Endothelial cell of umbilical vein (primary cell): Measurements from ENCODE around the gene WDR37. TPM values are rescaled to one million over a fixed set of nuclear protein-coding genes. Genes with fewer than 3 reads are reported as not detected.

Experiments used
- BruUV-seq: library from RNA; stranded (reverse); fragments of 400-500 nt; replicated peaks from 2 replicates; lab custom pipeline; 2021; lab: Mats Ljungman, UMichigan
- CTCF ChIA-PET: fragments of 300-600, 350-600 bp; sonication (Branson Sonifier 250); formaldehyde crosslinking; loops from one replicate; lab custom pipeline; 2021; ENCODE audit warnings: antibody characterized with exemption, inconsistent platforms; lab: Charles Lee
- POLR2A ChIA-PET: fragments of 300-600, 350-600 bp; sonication (Branson Sonifier 250); formaldehyde crosslinking; loops from one replicate; lab custom pipeline; 2021; ENCODE audit warnings: antibody characterized with exemption, inconsistent platforms; lab: Charles Lee
- DNase-seq: peaks from one replicate; pipeline ENCODE4 v3.0.0-alpha.2; 2011; ENCODE audit warnings: low read depth, low spot score
- FAIRE-seq: peaks from 2 replicates; lab custom pipeline; 2011; peaks lifted over from hg19 to GRCh38; lab: Jason Lieb, UNC
- H2AFZ ChIP-seq: 2 replicates; pipeline ENCODE4 v1.6.0; 2012; ENCODE audit warnings: low read depth, low read length, control low read depth, inconsistent platforms
- H3K27ac ChIP-seq: 2 replicates; pipeline ENCODE4 v1.5.1; 2011; ENCODE audit warnings: low read depth, mild to moderate bottlenecking, control low read depth, low read length, moderate library complexity; ENCODE audit not compliant: insufficient read depth
- H3K27me3 ChIP-seq, 2 experiments: 2 replicates each; pipeline versions ENCODE4 v1.6.0 to v1.6.1; 2011; ENCODE audit warnings: low read length in 2 of 2, mixed read lengths in 1 of 2; ENCODE audit not compliant: control insufficient read depth in 2 of 2, insufficient read depth in 2 of 2
- H3K36me3 ChIP-seq, 2 experiments: 2 replicates in 1 of 2; 3 replicates in 1 of 2; pipeline ENCODE4 v1.5.1; 2011; ENCODE audit warnings: low read length in 2 of 2, mild to moderate bottlenecking in 1 of 2, moderate library complexity in 1 of 2; ENCODE audit not compliant: control insufficient read depth in 2 of 2, insufficient read depth in 2 of 2; ENCODE audit errors: extremely low read depth in 1 of 2
- H3K4me1 ChIP-seq: 3 replicates; pipeline ENCODE4 v1.5.1; 2011; ENCODE audit warnings: mild to moderate bottlenecking, low read length; ENCODE audit not compliant: control insufficient read depth, insufficient read depth; ENCODE audit errors: extremely low read depth
- H3K4me2 ChIP-seq: 2 replicates; pipeline ENCODE4 v1.6.1; 2011; ENCODE audit warnings: low read length, control low read depth, mixed read lengths; ENCODE audit not compliant: insufficient read depth
- H3K4me3 ChIP-seq, 3 experiments: fragments of 200-600 bp in 1 of 3; sonication (generic), shearing (Covaris generic) in 1 of 3; replicated peaks in 1 of 3; 2 replicates each; pipeline ENCODE4 v1.5.1; 2011 to 2016; ENCODE audit warnings: control low read depth in 3 of 3, low read length in 3 of 3, mild to moderate bottlenecking in 2 of 3, inconsistent platforms in 1 of 3, low read depth in 1 of 3, moderate library complexity in 1 of 3; ENCODE audit not compliant: insufficient read depth in 1 of 3
- H3K79me2 ChIP-seq: 2 replicates; pipeline ENCODE4 v1.6.0; 2012; ENCODE audit warnings: low read length, inconsistent platforms; ENCODE audit not compliant: control insufficient read depth, insufficient read depth
- H3K9ac ChIP-seq: replicated peaks from 2 replicates; pipeline ENCODE3; 2011; ENCODE audit warnings: low read length, control low read depth; ENCODE audit not compliant: insufficient read depth; ENCODE audit errors: extremely low read depth
- H3K9me1 ChIP-seq: replicated peaks from 3 replicates; pipeline ENCODE4 v1.6.0; 2011; ENCODE audit warnings: mild to moderate bottlenecking, low read length; ENCODE audit not compliant: control insufficient read depth, insufficient read depth; ENCODE audit errors: extremely low read depth
- H3K9me3 ChIP-seq: replicated peaks from 2 replicates; pipeline ENCODE4 v1.5.1; 2012; ENCODE audit warnings: low read length, inconsistent platforms; ENCODE audit not compliant: control insufficient read depth, insufficient read depth
- H4K20me1 ChIP-seq: replicated peaks from 2 replicates; pipeline ENCODE3; 2011; ENCODE audit warnings: mild to moderate bottlenecking, low read length; ENCODE audit not compliant: control insufficient read depth, insufficient read depth; ENCODE audit errors: extremely low read depth
- CTCF ChIP-seq, 2 donors: IDR thresholded peaks; 1 replicate in 1 of 2; 2 replicates in 1 of 2; pipeline ENCODE4 v1.5.1; 2011; ENCODE audit warnings: low read length in 2 of 2, mild to moderate bottlenecking in 2 of 2, moderate library complexity in 2 of 2, control low read depth in 1 of 2, inconsistent platforms in 1 of 2, low read depth in 1 of 2; ENCODE audit not compliant: insufficient read depth in 1 of 2; ENCODE audit errors: extremely low read depth in 1 of 2
- EZH2 ChIP-seq: IDR thresholded peaks from 2 replicates; pipeline ENCODE4 v1.6.1; 2012; ENCODE audit warnings: borderline replicate concordance, low read depth, mild to moderate bottlenecking, moderate library complexity, low read length, inconsistent platforms; ENCODE audit not compliant: severe bottlenecking
- FOS ChIP-seq: IDR thresholded peaks from 2 replicates; pipeline ENCODE4 v1.6.1; 2011; ENCODE audit warnings: mild to moderate bottlenecking, low read length, moderate library complexity, borderline replicate concordance; ENCODE audit not compliant: insufficient read depth
- GATA2 ChIP-seq: IDR thresholded peaks from 2 replicates; pipeline ENCODE4 v1.7.0; 2011; ENCODE audit warnings: low read depth, mild to moderate bottlenecking, moderate library complexity, mixed read lengths, low read length; ENCODE audit not compliant: insufficient read length, insufficient read depth
- JUN ChIP-seq: IDR thresholded peaks from 2 replicates; pipeline ENCODE4 v1.6.1; 2011; ENCODE audit warnings: borderline replicate concordance, low read depth; ENCODE audit not compliant: insufficient read length, insufficient read depth
- MAX ChIP-seq: IDR thresholded peaks from 2 replicates; pipeline ENCODE4 v1.6.1; 2011; ENCODE audit not compliant: insufficient read depth, insufficient read length
- MYC ChIP-seq: IDR thresholded peaks from one replicate; pipeline ENCODE4 v1.6.1; 2011; ENCODE audit warnings: mild to moderate bottlenecking, low read depth, low read length
- POLR2A ChIP-seq: IDR thresholded peaks from 2 replicates; pipeline ENCODE4 v1.6.1; 2012; ENCODE audit warnings: low read depth, mild to moderate bottlenecking, control low read depth, low read length
- POLR2AphosphoS5 ChIP-seq: IDR thresholded peaks from 2 replicates; pipeline ENCODE4 v1.6.1; 2012; ENCODE audit warnings: low read depth, mild to moderate bottlenecking, control low read depth, low read length, moderate library complexity; ENCODE audit not compliant: insufficient read depth
- dilution Hi-C: fragments of 300-500 bp; cut with MboI; formaldehyde crosslinking; loops from one replicate; pipeline ENCODE4 v1.15.0; 2019; ENCODE audit warnings: low sequenced_read_pairs; ENCODE audit not compliant: extremely low pct_ligation_motif_present
- intact Hi-C: fragments of 100-400 bp; cut with micrococcal nuclease; formaldehyde crosslinking; loops from one replicate; pipeline ENCODE4 v1.10.0; 2022
- polyA plus RNA-seq, 4 experiments: library from polyadenylated mRNA; depleted of rRNA in 3 of 4; stranded (reverse) in 3 of 4; unstranded in 1 of 4; fragments of >200 nt; gene quantifications; 2 replicates each; pipeline versions ENCODE4 v1.2.1 to v1.2.3, GENCODE V29; 2011 to 2012; ENCODE audit warnings: missing spikeins in 1 of 4
- total RNA-seq: library from RNA; stranded (reverse); gene quantifications from 2 replicates; pipeline ENCODE4 v1.2.3, GENCODE V29; 2021

The WDR37 gene
- total and polyA plus RNA-seq, 2 donors (not counting 3 experiments of a cell fraction or from before 2014, with no cell fraction given): 21.7 to 25.5 TPM

GRCh38 chr10:1070919-1071318 lies 14.7 kb downstream of the WDR37 start:
- TF ChIP-seq MAX: no peak
- TF ChIP-seq JUN: no peak
- no peak for TF ChIP-seq GATA2
- TF ChIP-seq CTCF (IDR thresholded peaks at IDR 0.05; ENCODE audit: extremely low read depth in 1 of 2, insufficient read depth in 1 of 2, low read depth in 1 of 2, low read length in 2 of 2): no peak
- TF ChIP-seq EZH2: no peak
- no peak for TF ChIP-seq POLR2A
- no peak for TF ChIP-seq POLR2AphosphoS5
- TF ChIP-seq MYC: no peak
- TF ChIP-seq FOS: no peak
- no peak overlapping the region for H3K4me3 ChIP-seq
- no peak overlapping the region for H2AFZ ChIP-seq
- DNase-seq (no peak), FAIRE-seq (no peak)
- ChIA-PET CTCF (no interaction called here), POLR2A (no interaction called here)
- H3K4me1 ChIP-seq: no peaks in the 10 kb centered on the region
- no peaks in the 10 kb centered on the region for H3K9me1 ChIP-seq
- H3K4me2 ChIP-seq: no peak overlapping the region
- dilution Hi-C loops: no loop called here
- peaks cover 40% of the 10 kb centered on the region for H3K79me2 ChIP-seq
- intact Hi-C loops: no loop called here
- no peaks in the 10 kb centered on the region for H3K9me3 ChIP-seq
- H3K27ac ChIP-seq: no peak overlapping the region
- H3K9ac ChIP-seq: no peak overlapping the region
- no peaks in the 10 kb centered on the region for H4K20me1 ChIP-seq
- BruUV-seq: no TSS peak
- peaks cover 2 to 5% of the 10 kb centered on the region in 2 experiments for H3K36me3 ChIP-seq
- no peaks in the 10 kb centered on the region for H3K27me3 ChIP-seq
